T1000 (cell line): ENCODE measurements around the gene ZFAND3.

Experiments
- DNase-seq: peaks from one replicate; lab custom pipeline; 2025; ENCODE audit warnings: mixed read lengths; lab: John Stamatoyannopoulos, UW

Gene ZFAND3

DNA sequence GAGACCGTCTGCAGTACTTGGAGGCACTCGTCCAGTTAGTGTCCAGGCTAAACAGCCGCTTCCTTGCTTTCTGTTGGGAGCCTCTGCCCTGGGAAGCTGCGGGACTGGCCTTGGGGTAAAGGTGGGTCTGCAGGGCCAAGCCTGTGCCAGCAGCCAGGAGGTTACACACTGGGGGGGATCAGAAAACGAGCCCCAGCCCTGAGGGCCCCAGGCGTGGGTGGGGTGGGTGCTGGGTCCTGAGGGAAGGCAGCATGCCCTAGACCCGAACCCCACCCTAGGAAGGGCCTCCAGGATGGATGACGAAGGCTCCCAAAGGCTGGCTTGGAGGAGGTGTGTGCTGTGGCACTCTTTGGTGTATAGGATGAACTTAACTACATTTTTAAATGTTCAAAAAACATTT lies 335.2 kb downstream of the ZFAND3 start:
- DNase-seq: no peak

GRCh38 chr6:38155144-38155543 lies 335.6 kb downstream of the ZFAND3 start:
- DNase-seq: no peak

DNA sequence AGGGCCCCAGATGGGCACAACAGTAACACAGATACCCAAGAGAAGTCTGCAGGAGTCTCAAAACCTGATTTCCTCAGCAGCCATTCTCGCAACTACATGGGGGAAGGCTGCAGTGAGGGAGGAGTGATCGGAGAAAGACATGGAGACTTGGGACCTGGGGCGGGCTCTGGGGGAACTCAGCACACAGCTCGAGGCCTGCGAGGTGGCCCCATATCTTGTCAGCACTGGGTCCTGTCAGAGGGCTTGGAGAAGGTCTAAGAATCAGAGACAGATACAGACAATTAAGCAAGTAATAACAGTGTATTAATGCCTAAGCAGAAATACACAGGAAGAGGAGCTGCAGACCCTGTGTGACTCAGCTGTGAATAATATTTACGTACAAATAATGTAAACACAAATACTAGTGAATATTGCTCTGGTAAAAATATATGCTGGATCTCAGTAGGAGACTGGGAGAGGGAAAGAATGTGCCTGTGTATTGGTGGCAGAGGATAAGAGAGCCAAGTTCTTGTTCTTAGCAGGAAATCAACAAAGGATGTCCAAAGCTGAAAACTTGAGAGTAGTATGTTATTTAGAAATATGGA lies 336.2 kb downstream of the ZFAND3 start:
- DNase-seq: no peak

DNA sequence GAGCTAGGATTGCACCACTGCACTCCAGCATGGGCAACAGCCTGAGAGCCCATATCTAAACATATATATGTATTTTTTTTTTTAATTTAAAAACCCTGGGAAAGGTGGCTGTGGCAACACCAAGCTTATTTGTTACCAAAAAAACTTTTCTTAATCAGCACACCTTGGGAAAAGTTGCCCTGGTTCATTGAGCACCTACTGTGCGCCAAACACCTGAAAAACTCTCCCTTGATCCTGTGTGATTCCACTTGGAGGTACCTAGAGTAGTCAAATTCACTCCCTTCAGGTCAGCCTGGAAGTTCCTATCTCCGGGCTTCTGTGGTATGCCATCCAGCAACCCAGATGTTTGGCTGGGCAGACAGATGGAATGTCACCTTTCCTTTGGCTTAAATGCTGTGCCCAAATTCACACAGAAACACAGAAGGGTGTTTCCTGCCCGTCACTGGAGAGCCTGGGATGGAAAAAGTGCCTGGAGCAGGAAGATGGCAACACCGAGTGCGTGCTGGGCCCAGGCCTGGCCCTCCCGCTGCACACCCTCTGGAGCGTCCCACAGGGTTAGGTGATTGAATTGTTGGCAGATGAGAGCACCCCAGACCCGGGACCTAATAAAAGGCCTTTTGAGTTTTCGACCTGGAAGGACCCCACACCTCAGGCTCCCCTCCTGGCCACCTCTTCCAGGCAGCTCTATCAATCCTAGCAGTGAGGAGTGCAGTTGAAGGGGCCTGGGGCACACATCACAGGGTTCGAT lies 337.5 kb downstream of the ZFAND3 start:
- DNase-seq: no peak

DNA sequence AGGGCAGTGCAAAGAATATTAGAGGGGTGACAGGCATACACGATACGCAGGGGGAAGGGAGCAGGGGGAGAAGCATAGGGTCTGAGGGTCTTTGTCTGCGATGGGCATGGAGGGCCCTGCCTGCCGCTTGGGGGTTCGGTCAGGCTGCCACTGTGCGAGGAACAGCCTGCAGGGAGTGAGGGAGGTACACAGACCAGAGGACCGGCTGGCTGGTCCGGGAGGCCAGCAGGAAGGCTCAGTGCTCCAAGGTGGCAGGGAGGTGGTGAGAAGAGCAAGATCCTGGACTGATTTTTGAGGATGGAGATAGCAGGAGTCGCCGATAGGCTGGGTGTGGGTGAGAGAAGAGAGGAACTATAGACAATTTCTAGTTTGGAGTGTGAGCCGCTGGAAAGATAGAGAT lies 338.4 kb downstream of the ZFAND3 start:
- DNase-seq: no peak

- DNase-seq: no peak
These were observed 339.3 kb downstream of the ZFAND3 start for GRCh38 chr6:38158762-38159350.

DNA sequence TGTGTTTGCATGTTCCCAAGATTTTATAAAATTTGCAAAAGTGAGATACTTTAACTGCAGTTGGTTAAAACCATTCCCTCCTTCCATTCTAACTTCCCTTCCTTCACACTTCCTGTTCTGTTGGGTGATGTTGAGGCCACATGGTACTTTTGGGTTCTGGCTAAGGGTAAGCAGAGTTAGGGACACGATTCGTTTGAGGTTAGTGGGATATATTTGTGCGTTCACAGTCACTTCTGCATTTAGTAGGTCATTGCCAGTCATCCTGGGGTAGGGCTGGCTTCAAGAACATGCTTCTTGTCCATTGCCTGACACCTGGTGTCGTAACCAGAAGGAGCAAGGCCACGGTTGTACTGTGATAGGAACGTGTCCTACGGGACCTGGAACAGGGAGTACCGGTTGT lies 340.1 kb downstream of the ZFAND3 start:
- DNase-seq: no peak

GRCh38 chr6:38160831-38161230 lies 341.3 kb downstream of the ZFAND3 start:
- no peak for DNase-seq

GRCh38 chr6:38161331-38161730 lies 341.8 kb downstream of the ZFAND3 start:
- DNase-seq: no peak

DNA sequence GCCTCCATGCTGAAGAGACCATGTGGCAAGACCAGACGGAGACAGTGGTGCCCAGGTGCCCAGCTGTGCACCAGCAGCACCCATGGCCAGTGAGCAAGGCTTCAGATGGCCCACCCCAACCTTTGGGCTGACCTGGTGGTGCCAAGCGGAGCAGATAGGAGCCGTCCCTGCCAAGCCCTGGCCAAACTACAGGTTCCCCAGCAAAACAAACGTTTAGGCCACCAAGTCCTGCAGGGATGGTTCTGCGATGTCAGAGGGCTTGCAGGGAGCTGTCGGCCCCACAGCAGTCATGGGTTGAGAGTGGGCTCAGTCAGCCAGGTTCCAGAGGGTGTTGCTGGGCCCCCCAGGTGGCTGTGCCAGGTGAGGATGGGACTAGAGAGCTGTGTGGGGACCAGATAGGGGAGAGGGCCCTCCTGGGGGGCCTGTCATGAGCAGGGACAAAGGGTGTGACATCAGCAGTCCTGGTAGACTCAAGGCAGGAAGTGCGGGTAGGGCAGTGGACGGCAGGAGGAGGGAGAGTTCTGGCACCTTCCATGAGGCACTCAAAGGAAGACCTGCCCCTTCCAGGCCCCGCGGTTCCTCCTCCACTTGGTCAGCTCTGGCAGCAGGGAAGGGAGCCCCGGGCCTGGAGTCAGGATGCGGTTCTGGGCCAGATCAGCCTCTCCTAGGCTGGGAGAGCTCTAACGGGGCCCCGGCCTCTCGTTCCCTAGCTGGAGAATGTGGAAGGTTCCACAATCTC lies 342.4 kb downstream of the ZFAND3 start:
- no peak for DNase-seq

- no peak for DNase-seq
These were observed 343.1 kb downstream of the ZFAND3 start for GRCh38 chr6:38162493-38163185.

GRCh38 chr6:38163186-38164130 lies 343.9 kb downstream of the ZFAND3 start:
- DNase-seq: no peak

GRCh38 chr6:38164131-38164481 lies 344.6 kb downstream of the ZFAND3 start:
- DNase-seq: no peak

GRCh38 chr6:38164671-38165108 lies 345.2 kb downstream of the ZFAND3 start:
- DNase-seq: no peak

- no peak for DNase-seq
These were observed 347.1 kb downstream of the ZFAND3 start for GRCh38 chr6:38166411-38167240.

- no peak for DNase-seq
These were observed 348.1 kb downstream of the ZFAND3 start for GRCh38 chr6:38167598-38167997.

- DNase-seq: no peak
These were observed 348.6 kb downstream of the ZFAND3 start for GRCh38 chr6:38168126-38168525.

DNA sequence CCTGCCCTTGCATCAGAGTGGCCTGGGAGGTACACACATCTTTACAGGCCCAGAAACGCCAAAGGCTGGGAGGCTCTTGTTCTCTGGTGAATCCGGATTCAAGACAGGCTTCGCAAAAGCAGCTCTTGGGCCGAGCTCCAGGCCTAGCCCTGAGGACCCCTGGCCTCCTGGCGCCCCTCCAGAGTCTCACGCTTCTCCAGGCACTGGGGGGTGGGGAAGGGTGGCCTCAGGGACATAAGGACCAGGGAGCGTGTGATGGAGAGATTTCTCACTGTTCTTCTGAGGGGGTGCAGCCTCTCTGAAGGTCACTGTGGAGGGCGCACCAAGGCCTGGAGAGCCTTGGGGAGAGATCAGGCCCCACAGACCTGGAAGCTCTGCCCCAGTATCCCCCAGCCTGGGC lies 349.2 kb downstream of the ZFAND3 start:
- DNase-seq: no peak

DNA sequence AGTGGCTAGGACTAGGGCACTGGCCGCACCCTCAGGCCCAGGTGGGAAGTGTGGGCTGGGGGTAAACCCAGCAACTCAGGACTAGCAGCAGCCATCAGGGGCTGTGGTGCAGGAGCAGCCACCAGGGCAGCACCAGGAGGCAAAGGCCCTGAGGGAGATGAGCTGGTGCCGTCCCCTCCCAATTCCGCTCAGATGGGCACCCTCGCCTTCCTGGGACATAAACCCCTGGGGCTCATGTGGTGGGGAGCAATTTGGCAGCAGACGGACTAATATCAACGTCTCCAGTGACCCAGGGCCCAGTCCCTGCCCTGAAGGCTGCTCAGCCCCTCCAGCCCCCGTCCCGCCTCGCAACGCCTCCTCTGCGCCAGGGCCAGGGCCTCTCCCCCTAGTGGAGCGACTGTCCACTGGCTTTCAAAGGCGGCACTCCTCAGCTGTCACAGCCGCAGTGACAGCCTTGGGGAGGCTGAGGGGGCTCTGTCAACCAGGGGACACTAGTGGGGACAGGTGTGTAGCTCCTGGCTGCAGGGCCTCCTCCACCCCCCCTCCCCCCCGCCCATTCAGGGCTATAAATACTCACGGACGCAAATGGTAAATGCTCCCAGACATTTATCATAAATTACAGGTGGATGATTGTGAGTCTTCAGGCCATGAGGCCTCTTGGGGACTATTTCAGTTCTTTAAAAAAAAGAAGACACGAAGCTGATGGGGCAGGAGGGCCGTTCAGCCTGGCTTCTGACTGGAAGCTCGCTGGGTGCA lies 349.9 kb downstream of the ZFAND3 start:
- no peak for DNase-seq
